Measurements from ENCODE around the gene NBDY. TPM values are rescaled to one million over a fixed set of nuclear protein-coding genes. Genes with fewer than 3 reads are reported as not detected.

Gene NBDY
- total and polyA plus RNA-seq, 4 experiments from 2014 or later: 29.3 to 75.7 (median 52.2) TPM

GRCh38 chrX:56792270-56793111 lies 63.4 kb downstream of the NBDY start:
- POLR2A ChIA-PET (ENCODE audit: partially characterized antibody): no interaction called here
- Histone ChIP-seq H3K4me1 (ENCODE audit: insufficient read depth, low read length) (peaks cover 6% of the 10 kb centered on the region), H3K4me3 (ENCODE audit: low read length in 2 of 2) (no peak overlapping the region), H3K9me3 (ENCODE audit: control insufficient read depth in 1 of 2, low read length in 2 of 2) (no peaks in the 10 kb centered on the region), H3K27me3 (ENCODE audit: insufficient read depth, low read length) (no peaks in the 10 kb centered on the region), H3K27ac (ENCODE audit: low read depth, low read length) (no peak overlapping the region), H3K36me3 (ENCODE audit: insufficient read depth, low read length) (no peaks in the 10 kb centered on the region)
- no peaks in the 10 kb centered on the region for H3K9me3 Mint-ChIP-seq
- H3K27ac Mint-ChIP-seq: peak overlapping the region in 5 of 7 donors; percentile 13 to 67 (median 53)
- intact Hi-C loops (cut with micrococcal nuclease): no loop called here
- H3K27me3 Mint-ChIP-seq: no peaks in the 10 kb centered on the region
- H3K4me1 Mint-ChIP-seq: peaks cover 9 to 36% (median 22%) of the 10 kb centered on the region in 4 donors
- peaks cover 0 to 10% of the 10 kb centered on the region in 2 donors for H3K36me3 Mint-ChIP-seq
- no peak for DNase-seq
- CTCF ChIA-PET (ENCODE audit: partially characterized antibody): interaction anchor here (1.0 kb wide), 1 partner anchor 64 kb away, joined by 3 read pairs; no protein-coding TSS in a partner anchor
- H3K4me3 Mint-ChIP-seq: no peak overlapping the region

- intact Hi-C loops (cut with micrococcal nuclease): no loop called here
- Histone ChIP-seq H3K9me3 (ENCODE audit: control insufficient read depth in 1 of 2, low read length in 2 of 2) (no peaks in the 10 kb centered on the region), H3K4me1 (ENCODE audit: insufficient read depth, low read length) (peaks cover 11% of the 10 kb centered on the region), H3K27me3 (ENCODE audit: insufficient read depth, low read length) (no peaks in the 10 kb centered on the region), H3K4me3 (ENCODE audit: low read length in 2 of 2) (no peak overlapping the region), H3K27ac (ENCODE audit: low read depth, low read length) (no peak overlapping the region), H3K36me3 (ENCODE audit: insufficient read depth, low read length) (no peaks in the 10 kb centered on the region)
- ChIA-PET POLR2A (ENCODE audit: partially characterized antibody) (no interaction called here), CTCF (ENCODE audit: partially characterized antibody) (interaction anchor here (1.0 kb wide), 1 partner anchor 65 kb away, joined by 3 read pairs; no protein-coding TSS in a partner anchor)
- no peak overlapping the region for H3K4me3 Mint-ChIP-seq
- no peaks in the 10 kb centered on the region for H3K27me3 Mint-ChIP-seq
- peak overlapping the region in 2 of 7 donors; percentile 12 to 81 for H3K27ac Mint-ChIP-seq
- peaks cover 15 to 42% (median 28%) of the 10 kb centered on the region in 4 donors for H3K4me1 Mint-ChIP-seq
- DNase-seq: no peak
- H3K9me3 Mint-ChIP-seq: no peaks in the 10 kb centered on the region
- peaks cover 0 to 13% of the 10 kb centered on the region in 2 donors for H3K36me3 Mint-ChIP-seq
Observed at GRCh38 chrX:56793112-56793430, 64.0 kb downstream of the NBDY start.

DNA sequence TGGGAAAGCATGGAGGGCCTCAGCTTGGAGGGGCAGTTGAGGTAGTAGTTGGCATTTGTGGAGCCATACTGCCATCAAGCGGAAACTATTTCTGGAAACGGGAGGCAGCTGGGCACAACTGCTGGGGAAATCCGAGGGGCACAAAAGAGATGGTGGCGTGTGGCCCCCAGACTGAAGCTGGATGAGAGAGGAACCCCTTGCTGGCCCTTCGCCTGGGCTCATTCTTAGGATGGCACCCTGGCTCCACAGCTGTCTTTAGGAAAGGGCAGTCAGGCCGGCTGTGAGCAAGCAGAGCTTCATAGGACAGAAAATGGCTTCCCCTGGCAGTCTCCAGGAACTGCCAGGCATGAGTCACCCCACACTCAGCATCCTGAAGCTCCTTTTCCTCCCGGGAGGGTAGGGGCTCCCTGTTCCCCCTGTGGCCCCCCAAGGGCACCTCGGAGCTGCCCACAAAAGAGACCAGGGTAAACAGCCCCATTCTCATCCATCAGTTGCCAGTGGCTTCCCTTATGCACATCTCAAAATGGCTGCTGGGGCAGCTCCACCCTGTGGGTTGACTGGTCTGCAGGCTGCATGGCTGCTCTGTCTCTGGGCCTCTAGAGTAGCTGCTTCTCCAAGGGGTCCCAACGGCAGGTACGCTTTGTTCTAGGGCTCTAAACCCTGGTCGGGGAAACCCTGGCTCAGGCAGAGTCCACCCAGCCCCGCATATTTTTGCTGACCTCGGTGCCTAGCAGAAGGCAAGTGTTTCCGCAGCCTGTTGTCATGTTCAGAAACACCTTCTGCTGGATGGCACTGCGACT lies 64.7 kb downstream of the NBDY start:
- H3K4me1 Mint-ChIP-seq: peaks cover 15 to 45% (median 28%) of the 10 kb centered on the region in 4 donors

DNA sequence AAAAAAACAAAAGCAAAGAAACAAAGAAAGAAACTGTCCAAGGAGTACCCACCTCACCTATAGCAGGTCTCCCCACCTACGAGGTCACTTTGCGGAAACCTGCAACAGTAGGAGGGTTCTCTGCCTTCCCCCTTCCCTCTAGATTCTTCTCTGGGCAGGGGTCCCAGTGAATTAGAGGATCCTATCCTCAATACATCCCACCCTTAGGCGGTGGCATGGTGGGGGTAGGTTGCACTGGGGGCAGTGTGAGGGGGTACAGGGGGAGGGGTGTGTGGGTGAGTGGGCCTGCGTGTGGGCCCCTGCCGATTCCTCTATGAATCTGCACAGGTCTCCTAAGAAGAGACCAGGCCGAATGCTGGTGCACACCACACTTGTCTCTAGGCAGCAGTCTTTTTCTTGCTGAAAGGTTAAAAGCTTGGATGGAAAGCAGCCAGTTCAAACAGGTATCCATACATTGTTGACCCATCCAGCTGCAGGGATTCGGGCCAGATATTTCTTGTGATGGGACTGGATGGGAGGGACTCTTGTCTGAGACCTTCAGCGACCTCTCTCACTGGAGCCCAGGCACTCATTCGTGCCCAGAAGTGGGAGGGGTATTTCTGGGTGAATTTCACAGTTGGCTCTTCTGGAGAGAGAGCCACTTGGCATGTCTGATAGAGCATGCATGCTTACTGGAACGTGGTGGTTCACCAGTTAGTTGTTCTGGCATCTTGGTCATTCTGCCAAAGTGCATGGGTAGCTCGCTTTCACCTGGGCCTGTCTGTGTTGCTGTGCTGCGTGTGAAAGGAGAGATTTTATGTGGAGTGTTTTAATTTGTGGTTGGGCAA lies 65.6 kb downstream of the NBDY start:
- Mint-ChIP-seq H3K4me3 (no peak overlapping the region), H3K27ac (peak overlapping the region in 5 of 7 donors; percentile 2 to 75 (median 21)), H3K27me3 (no peaks in the 10 kb centered on the region), H3K36me3 (peaks cover 2 to 12% of the 10 kb centered on the region in 2 donors), H3K4me1 (peaks cover 16 to 40% (median 30%) of the 10 kb centered on the region in 4 donors), H3K9me3 (no peaks in the 10 kb centered on the region)
- Histone ChIP-seq H3K27me3 (ENCODE audit: insufficient read depth, low read length) (no peaks in the 10 kb centered on the region), H3K9me3 (ENCODE audit: control insufficient read depth in 1 of 2, low read length in 2 of 2) (no peaks in the 10 kb centered on the region), H3K36me3 (ENCODE audit: insufficient read depth, low read length) (no peaks in the 10 kb centered on the region), H3K4me3 (ENCODE audit: low read length in 2 of 2) (no peak overlapping the region), H3K4me1 (ENCODE audit: insufficient read depth, low read length) (peaks cover 25% of the 10 kb centered on the region), H3K27ac (ENCODE audit: low read depth, low read length) (no peak overlapping the region)
- ChIA-PET CTCF (ENCODE audit: partially characterized antibody) (no interaction called here), POLR2A (ENCODE audit: partially characterized antibody) (no interaction called here)
- DNase-seq: no peak
- intact Hi-C loops (cut with micrococcal nuclease): no loop called here

More for the DNA sequence above, 64.7 kb downstream of the NBDY start:
- intact Hi-C loops (cut with micrococcal nuclease): no loop called here
- ChIA-PET POLR2A (ENCODE audit: partially characterized antibody) (no interaction called here), CTCF (ENCODE audit: partially characterized antibody) (no interaction called here)
- Histone ChIP-seq H3K4me1 (ENCODE audit: insufficient read depth, low read length) (peaks cover 18% of the 10 kb centered on the region), H3K27ac (ENCODE audit: low read depth, low read length) (no peak overlapping the region), H3K27me3 (ENCODE audit: insufficient read depth, low read length) (no peaks in the 10 kb centered on the region), H3K9me3 (ENCODE audit: control insufficient read depth in 1 of 2, low read length in 2 of 2) (no peaks in the 10 kb centered on the region), H3K4me3 (ENCODE audit: low read length in 2 of 2) (no peak overlapping the region), H3K36me3 (ENCODE audit: insufficient read depth, low read length) (no peaks in the 10 kb centered on the region)
- DNase-seq: no peak
- no peaks in the 10 kb centered on the region for H3K27me3 Mint-ChIP-seq
- H3K27ac Mint-ChIP-seq: peak overlapping the region in 2 of 7 donors; percentile 12 to 81
- H3K9me3 Mint-ChIP-seq: no peaks in the 10 kb centered on the region
- H3K36me3 Mint-ChIP-seq: peaks cover 0 to 13% of the 10 kb centered on the region in 2 donors
- no peak overlapping the region for H3K4me3 Mint-ChIP-seq

DNA sequence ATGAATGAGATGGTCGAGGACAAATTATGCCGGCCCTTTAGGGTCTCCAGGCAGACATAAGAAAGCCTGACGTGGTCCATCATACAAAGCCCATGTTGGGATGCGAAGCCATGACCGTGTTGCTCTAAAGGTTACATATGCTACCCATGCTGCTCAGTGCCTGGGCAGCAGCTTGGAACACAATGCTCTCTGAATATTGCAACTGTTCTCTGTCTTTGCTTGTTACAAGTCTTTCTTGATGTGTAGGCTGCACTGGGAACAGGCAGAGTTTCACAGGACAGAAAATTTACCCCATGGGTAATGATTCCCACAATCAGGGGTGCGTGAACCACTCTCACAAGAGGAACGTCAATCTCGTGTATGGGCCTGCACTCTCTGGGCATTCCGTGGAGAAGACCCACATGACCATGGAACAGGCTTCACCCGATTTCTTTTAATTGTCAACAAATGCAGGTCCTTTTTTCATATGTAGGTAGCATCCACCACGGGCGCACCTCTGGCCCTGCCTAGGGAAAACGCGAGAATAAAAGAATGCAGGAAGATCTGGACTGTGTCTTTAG lies 66.3 kb downstream of the NBDY start:
- Mint-ChIP-seq H3K27ac (peak overlapping the region in 2 of 7 donors; percentile 24 to 25), H3K36me3 (peaks cover 4 to 9% of the 10 kb centered on the region in 2 donors), H3K4me3 (no peak overlapping the region), H3K9me3 (no peaks in the 10 kb centered on the region), H3K27me3 (no peaks in the 10 kb centered on the region), H3K4me1 (peaks cover 24 to 48% (median 37%) of the 10 kb centered on the region in 4 donors)
- Histone ChIP-seq H3K4me1 (ENCODE audit: insufficient read depth, low read length) (peaks cover 33% of the 10 kb centered on the region), H3K27ac (ENCODE audit: low read depth, low read length) (no peak overlapping the region), H3K36me3 (ENCODE audit: insufficient read depth, low read length) (no peaks in the 10 kb centered on the region), H3K27me3 (ENCODE audit: insufficient read depth, low read length) (no peaks in the 10 kb centered on the region), H3K9me3 (ENCODE audit: control insufficient read depth in 1 of 2, low read length in 2 of 2) (no peaks in the 10 kb centered on the region), H3K4me3 (ENCODE audit: low read length in 2 of 2) (no peak overlapping the region)
- intact Hi-C loops (cut with micrococcal nuclease): no loop called here
- POLR2A ChIA-PET (ENCODE audit: partially characterized antibody): no interaction called here
- DNase-seq: no peak
- CTCF ChIA-PET (ENCODE audit: partially characterized antibody): no interaction called here

DNA sequence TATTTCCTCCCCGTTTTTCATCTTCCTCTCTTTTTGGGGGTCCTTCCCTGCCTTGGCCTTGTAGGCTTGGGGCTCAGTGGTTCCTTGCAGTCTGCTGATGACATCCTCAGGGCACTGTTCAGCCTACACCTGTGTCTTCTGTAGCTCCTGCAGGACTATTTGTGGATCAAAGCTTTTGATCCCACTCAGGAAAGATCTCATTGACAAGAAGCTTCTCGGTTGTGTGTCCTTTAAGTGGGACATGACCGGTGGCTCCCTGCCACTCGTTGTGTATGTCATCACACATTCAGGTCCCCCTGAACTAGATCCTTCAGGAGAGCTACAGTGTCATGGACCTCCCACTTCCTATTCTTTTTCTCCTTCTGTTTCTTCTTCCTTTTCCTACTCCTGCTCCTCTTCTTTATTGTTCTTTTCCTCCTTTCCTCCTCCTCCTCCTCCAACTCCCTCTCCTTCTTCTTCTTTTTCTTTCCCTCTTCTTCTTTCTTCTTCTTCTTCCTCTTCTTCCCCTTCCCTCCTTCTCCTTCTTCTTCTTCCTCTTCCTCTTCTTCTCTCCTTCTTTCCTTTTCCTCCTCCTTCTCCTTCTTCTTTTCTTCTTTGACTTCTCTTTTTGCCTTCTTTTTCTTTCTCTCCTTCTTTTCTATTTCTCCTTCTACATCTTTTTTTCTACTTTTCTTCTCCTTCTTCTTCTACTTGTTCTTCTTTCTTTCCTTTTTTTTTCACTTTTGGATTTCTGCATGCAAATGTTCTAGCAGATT lies 67.8 kb downstream of the NBDY start:
- Histone ChIP-seq H3K27me3 (ENCODE audit: insufficient read depth, low read length) (no peaks in the 10 kb centered on the region), H3K4me3 (ENCODE audit: low read length in 2 of 2) (no peak overlapping the region), H3K9me3 (ENCODE audit: control insufficient read depth in 1 of 2, low read length in 2 of 2) (no peaks in the 10 kb centered on the region), H3K36me3 (ENCODE audit: insufficient read depth, low read length) (no peaks in the 10 kb centered on the region), H3K27ac (ENCODE audit: low read depth, low read length) (no peak overlapping the region), H3K4me1 (ENCODE audit: insufficient read depth, low read length) (peaks cover 47% of the 10 kb centered on the region)
- Mint-ChIP-seq H3K4me1 (peaks cover 36 to 58% (median 47%) of the 10 kb centered on the region in 4 donors), H3K9me3 (no peaks in the 10 kb centered on the region), H3K4me3 (no peak overlapping the region), H3K27me3 (no peaks in the 10 kb centered on the region), H3K36me3 (peaks cover 4 to 13% of the 10 kb centered on the region in 2 donors), H3K27ac (peak overlapping the region; percentile 29 to 88 (median 79))
- no peak for DNase-seq
- ChIA-PET POLR2A (ENCODE audit: partially characterized antibody) (no interaction called here), CTCF (ENCODE audit: partially characterized antibody) (no interaction called here)
- intact Hi-C loops (cut with micrococcal nuclease): no loop called here

Measured in CD4-positive, alpha-beta memory T cell (primary cell).